ENCODE measurements around the gene NFIA. TPM values are rescaled to one million over a fixed set of nuclear protein-coding genes. Genes with fewer than 3 reads are reported as not detected.

Gene NFIA
- total RNA-seq, 1 experiment from 2014 or later = 0.35 TPM

- Mint-ChIP-seq H3K4me1 (peaks cover 9 to 16% of the 10 kb centered on the region in 2 experiments), H3K27me3 (ENCODE audit: low read depth) (no peaks in the 10 kb centered on the region; the same call in 1 of the 2 replicates), H3K9me3 (no peaks in the 10 kb centered on the region), H3K36me3 (ENCODE audit: insufficient read depth in 1 of 3, low read depth in 3 of 3) (no peaks in the 10 kb centered on the region; a peak in 1 of 7 replicates), H3K4me3 (no peak overlapping the region), H3K27ac (no peak overlapping the region)
- H3K4ac ChIP-seq (ENCODE audit: low read depth, low read length) = no peak overlapping the region
- no peak overlapping the region for H2AK5ac ChIP-seq (ENCODE audit: insufficient read length, low read length)
- no peaks in the 10 kb centered on the region for H3K27me3 ChIP-seq (ENCODE audit: insufficient read depth, low read length)
- H2BK12ac ChIP-seq (ENCODE audit: insufficient read length, low read depth, low read length) = no peak overlapping the region
- no peak overlapping the region for H3K56ac ChIP-seq (ENCODE audit: insufficient read length, low read depth, low read length)
- no peak overlapping the region for H3K4me2 ChIP-seq (ENCODE audit: insufficient read depth, insufficient read length, low read length)
- H2BK120ac ChIP-seq (ENCODE audit: low read depth, low read length, poor library complexity, severe bottlenecking) = no peak overlapping the region
- H2BK20ac ChIP-seq (ENCODE audit: low read depth, low read length, poor library complexity, severe bottlenecking) = no peak overlapping the region
- no peak overlapping the region for H2BK5ac ChIP-seq (ENCODE audit: insufficient read length, low read length)
- DNase-seq = no peak
- H3K79me1 ChIP-seq (ENCODE audit: insufficient read depth, low read depth, low read length, poor library complexity, severe bottlenecking) = no peaks in the 10 kb centered on the region
- no peak overlapping the region for H4K8ac ChIP-seq (replicated peaks; ENCODE audit: insufficient read length, low read depth, low read length)
- H3T11ph ChIP-seq (ENCODE audit: low read length) = no peak overlapping the region
- no peak overlapping the region for H3K18ac ChIP-seq (ENCODE audit: insufficient read length, low read depth, low read length)
- H2BK15ac ChIP-seq (ENCODE audit: low read depth, low read length) = no peak overlapping the region
- no peaks in the 10 kb centered on the region for H3K4me1 ChIP-seq (ENCODE audit: insufficient read depth, low read length)
- no CpG with 5 or more reads among the region's 5 CpGs for WGBS (ENCODE audit: extremely low coverage, insufficient read length, low lambda C conversion rate)
- H4K91ac ChIP-seq (ENCODE audit: insufficient read length, low read depth, low read length) = no peak overlapping the region
- H2AFZ ChIP-seq (ENCODE audit: low read length) = no peak overlapping the region
- TF ChIP-seq CTCF (conservative IDR thresholded peaks at IDR 0.05) = no peak
- no peak overlapping the region for H3K14ac ChIP-seq (ENCODE audit: insufficient read depth, low read length)
- no peak overlapping the region for H3K27ac ChIP-seq (ENCODE audit: insufficient read length, low read depth, low read length)
- H4K20me1 ChIP-seq (ENCODE audit: control insufficient read depth, insufficient read depth, insufficient read length) = no peaks in the 10 kb centered on the region
- no peak overlapping the region for H3K9ac ChIP-seq (ENCODE audit: extremely low read depth, insufficient read length, low read length)
- H3K23me2 ChIP-seq (ENCODE audit: insufficient read length, low read depth, low read length, poor library complexity, severe bottlenecking) = no peaks in the 10 kb centered on the region
- no peaks in the 10 kb centered on the region for H3K9me3 ChIP-seq (ENCODE audit: control insufficient read depth, low read depth, low read length)
- no peaks in the 10 kb centered on the region for H3K79me2 ChIP-seq (ENCODE audit: insufficient read depth, low read length)
- H3K23ac ChIP-seq (ENCODE audit: insufficient read length, low read depth, low read length) = no peak overlapping the region
- H4K5ac ChIP-seq (ENCODE audit: insufficient read length, low read depth, low read length) = no peak overlapping the region
These were observed 352.9 kb downstream of the NFIA start for GRCh38 chr1:61435226-61435625.

Measured in H9 (cell line).